Measurements from ENCODE around the gene FGF14. TPM values are rescaled to one million over a fixed set of nuclear protein-coding genes. Genes with fewer than 3 reads are reported as not detected.

FGF14 gene
- total RNA-seq, 1 experiment from 2014 or later, result 0.22 TPM

GRCh38 chr13:102017248-102017647 lies 384.6 kb downstream of the FGF14 start:
- Histone ChIP-seq H3K4ac (ENCODE audit: low read depth, low read length) (no peak overlapping the region), H3K23me2 (ENCODE audit: insufficient read length, low read depth, low read length, poor library complexity, severe bottlenecking) (no peaks in the 10 kb centered on the region), H4K5ac (ENCODE audit: insufficient read length, low read depth, low read length) (no peak overlapping the region), H3K27me3 (ENCODE audit: insufficient read depth, low read length) (no peaks in the 10 kb centered on the region), H4K20me1 (ENCODE audit: control insufficient read depth, insufficient read depth, insufficient read length) (no peaks in the 10 kb centered on the region), H2AK5ac (ENCODE audit: insufficient read length, low read length) (no peak overlapping the region), H3K56ac (ENCODE audit: insufficient read length, low read depth, low read length) (no peak overlapping the region), H2BK5ac (ENCODE audit: insufficient read length, low read length) (no peak overlapping the region), H2BK15ac (ENCODE audit: low read depth, low read length) (no peak overlapping the region), H4K91ac (ENCODE audit: insufficient read length, low read depth, low read length) (no peak overlapping the region), H3K23ac (ENCODE audit: insufficient read length, low read depth, low read length) (no peak overlapping the region), H3K14ac (ENCODE audit: insufficient read depth, low read length) (no peak overlapping the region), H3T11ph (ENCODE audit: low read length) (no peak overlapping the region), H3K9ac (ENCODE audit: extremely low read depth, insufficient read length, low read length) (no peak overlapping the region), H3K9me3 (ENCODE audit: control insufficient read depth, low read depth, low read length) (no peaks in the 10 kb centered on the region), H4K8ac (replicated peaks; ENCODE audit: insufficient read length, low read depth, low read length) (no peak overlapping the region), H3K4me2 (ENCODE audit: insufficient read depth, insufficient read length, low read length) (no peak overlapping the region), H3K79me2 (ENCODE audit: insufficient read depth, low read length) (no peaks in the 10 kb centered on the region), H3K79me1 (ENCODE audit: insufficient read depth, low read depth, low read length, poor library complexity, severe bottlenecking) (no peaks in the 10 kb centered on the region), H3K4me1 (ENCODE audit: insufficient read depth, low read length) (no peaks in the 10 kb centered on the region), H2BK12ac (ENCODE audit: insufficient read length, low read depth, low read length) (no peak overlapping the region), H2BK20ac (ENCODE audit: low read depth, low read length, poor library complexity, severe bottlenecking) (no peak overlapping the region), H3K27ac (ENCODE audit: insufficient read length, low read depth, low read length) (no peak overlapping the region), H2AFZ (ENCODE audit: low read length) (no peak overlapping the region), H3K18ac (ENCODE audit: insufficient read length, low read depth, low read length) (no peak overlapping the region), H2BK120ac (ENCODE audit: low read depth, low read length, poor library complexity, severe bottlenecking) (no peak overlapping the region)
- DNase-seq, result no peak
- Mint-ChIP-seq H3K9me3 (peaks cover 22 to 25% of the 10 kb centered on the region in 2 experiments), H3K4me3 (no peak overlapping the region), H3K4me1 (0 out of 4 replicates have a peak, but pooled peaks cover 0 to 3% of the 10 kb centered on the region in 2 experiments), H3K27ac (no peak overlapping the region), H3K27me3 (ENCODE audit: low read depth) (0 out of 2 replicates have a peak, but pooled peaks cover 2% of the 10 kb centered on the region), H3K36me3 (ENCODE audit: insufficient read depth in 1 of 3, low read depth in 3 of 3) (peaks cover 3 to 24% (median 9%) of the 10 kb centered on the region in 3 experiments; a peak in 6 of 7 replicates)
- TF ChIP-seq, protein P1, sequence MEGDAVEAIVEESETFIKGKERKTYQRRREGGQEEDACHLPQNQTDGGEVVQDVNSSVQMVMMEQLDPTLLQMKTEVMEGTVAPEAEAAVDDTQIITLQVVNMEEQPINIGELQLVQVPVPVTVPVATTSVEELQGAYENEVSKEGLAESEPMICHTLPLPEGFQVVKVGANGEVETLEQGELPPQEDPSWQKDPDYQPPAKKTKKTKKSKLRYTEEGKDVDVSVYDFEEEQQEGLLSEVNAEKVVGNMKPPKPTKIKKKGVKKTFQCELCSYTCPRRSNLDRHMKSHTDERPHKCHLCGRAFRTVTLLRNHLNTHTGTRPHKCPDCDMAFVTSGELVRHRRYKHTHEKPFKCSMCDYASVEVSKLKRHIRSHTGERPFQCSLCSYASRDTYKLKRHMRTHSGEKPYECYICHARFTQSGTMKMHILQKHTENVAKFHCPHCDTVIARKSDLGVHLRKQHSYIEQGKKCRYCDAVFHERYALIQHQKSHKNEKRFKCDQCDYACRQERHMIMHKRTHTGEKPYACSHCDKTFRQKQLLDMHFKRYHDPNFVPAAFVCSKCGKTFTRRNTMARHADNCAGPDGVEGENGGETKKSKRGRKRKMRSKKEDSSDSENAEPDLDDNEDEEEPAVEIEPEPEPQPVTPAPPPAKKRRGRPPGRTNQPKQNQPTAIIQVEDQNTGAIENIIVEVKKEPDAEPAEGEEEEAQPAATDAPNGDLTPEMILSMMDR (conservative IDR thresholded peaks at IDR 0.05), result no peak

Measured in H9 (cell line).